Measurements from ENCODE around the gene FAM120A. TPM values are rescaled to one million over a fixed set of nuclear protein-coding genes. Genes with fewer than 3 reads are reported as not detected.

FAM120A gene
- total and polyA plus RNA-seq, 2 of the 13 experiments (the other 11 are each of a cell fraction or from before 2014, with no cell fraction given) = 41.3 to 44.4 TPM

GRCh38 chr9:93450945-93451815 lies at the start of gene FAM120A (continued):
- TF ChIP-seq ZXDC (CRISPR knock-in tag; IDR thresholded peaks at IDR 0.05) = no peak
- TF ChIP-seq SIN3B (IDR thresholded peaks at IDR 0.05; ENCODE audit: low read length) = no peak
- no peak for TF ChIP-seq CENPT (CRISPR knock-in tag; IDR thresholded peaks at IDR 0.05; ENCODE audit: low read depth)
- TF ChIP-seq THAP11 (CRISPR knock-in tag; IDR thresholded peaks at IDR 0.05) = peak; percentile 38; the same call in 1 of the 2 replicates
- TF ChIP-seq EED (CRISPR knock-in tag; IDR thresholded peaks at IDR 0.05) = peak; percentile 36; the same call in 1 of the 2 replicates
- TF ChIP-seq PHF8 (CRISPR knock-in tag; IDR thresholded peaks at IDR 0.05) = peak; percentile 89
- 0 out of 2 replicates have a peak, but pooled peaks have one; percentile 5 for TF ChIP-seq SP5 (CRISPR knock-in tag; IDR thresholded peaks at IDR 0.05; ENCODE audit: borderline replicate concordance, low read depth)
- no peak for TF ChIP-seq SMC3 (IDR thresholded peaks at IDR 0.05; ENCODE audit: low read length)
- no peak for TF ChIP-seq MYNN (CRISPR knock-in tag; IDR thresholded peaks at IDR 0.05; ENCODE audit: low read depth)
- TF ChIP-seq MIXL1 (CRISPR knock-in tag; IDR thresholded peaks at IDR 0.05) = no peak
- no peak for TF ChIP-seq ZNF224 (CRISPR knock-in tag; IDR thresholded peaks at IDR 0.05)
- TF ChIP-seq ZNF205 (CRISPR knock-in tag; IDR thresholded peaks at IDR 0.05) = no peak
- TF ChIP-seq SKIL (CRISPR knock-in tag; IDR thresholded peaks at IDR 0.05; ENCODE audit: borderline replicate concordance) = no peak
- TF ChIP-seq TERF1 (CRISPR knock-in tag; IDR thresholded peaks at IDR 0.05) = no peak
- TF ChIP-seq CCDC6 (CRISPR knock-in tag; IDR thresholded peaks at IDR 0.05) = peak; percentile 75; the same call in 1 of the 2 replicates
- 0 out of 2 replicates have a peak, but pooled peaks have one; percentile 30 for TF ChIP-seq ARHGAP35 (CRISPR knock-in tag; IDR thresholded peaks at IDR 0.05; ENCODE audit: borderline replicate concordance)
- TF ChIP-seq CREB3 (CRISPR knock-in tag; IDR thresholded peaks at IDR 0.05) = no peak
- no peak; the same call in 1 of the 2 replicates for TF ChIP-seq ZIK1 (CRISPR knock-in tag; IDR thresholded peaks at IDR 0.05; ENCODE audit: borderline replicate concordance, low read depth)
- no peak for TF ChIP-seq ZNF704 (CRISPR knock-in tag; IDR thresholded peaks at IDR 0.05; ENCODE audit: borderline replicate concordance)
- 0 out of 2 replicates have a peak, but pooled peaks have one; percentile 31 for TF ChIP-seq MTA1 (CRISPR knock-in tag; IDR thresholded peaks at IDR 0.05; ENCODE audit: borderline replicate concordance)

All from HepG2 (cell line).